Esophagus squamous epithelium (tissue), 4 donors: ENCODE measurements around the gene ZFP69B.

Experiments
- CTCF ChIP-seq, 6 experiments: fragments of 450-650 bp in 4 of 6; fragments of 200-600 bp in 2 of 6; sonication (generic) in 2 of 6; IDR thresholded peaks; one replicate each; pipeline ENCODE4 v1.5.1; 2016 to 2019; ENCODE audit warnings: antibody characterized with exemption in 6 of 6, mild to moderate bottlenecking in 4 of 6, moderate library complexity in 4 of 6
- POLR2A ChIP-seq, 4 donors: fragments of 450-650 bp; IDR thresholded peaks; one replicate each; pipeline ENCODE4 v1.6.1; 2017; ENCODE audit warnings: antibody characterized with exemption in 4 of 4, mild to moderate bottlenecking in 4 of 4, moderate library complexity in 3 of 4

DNA sequence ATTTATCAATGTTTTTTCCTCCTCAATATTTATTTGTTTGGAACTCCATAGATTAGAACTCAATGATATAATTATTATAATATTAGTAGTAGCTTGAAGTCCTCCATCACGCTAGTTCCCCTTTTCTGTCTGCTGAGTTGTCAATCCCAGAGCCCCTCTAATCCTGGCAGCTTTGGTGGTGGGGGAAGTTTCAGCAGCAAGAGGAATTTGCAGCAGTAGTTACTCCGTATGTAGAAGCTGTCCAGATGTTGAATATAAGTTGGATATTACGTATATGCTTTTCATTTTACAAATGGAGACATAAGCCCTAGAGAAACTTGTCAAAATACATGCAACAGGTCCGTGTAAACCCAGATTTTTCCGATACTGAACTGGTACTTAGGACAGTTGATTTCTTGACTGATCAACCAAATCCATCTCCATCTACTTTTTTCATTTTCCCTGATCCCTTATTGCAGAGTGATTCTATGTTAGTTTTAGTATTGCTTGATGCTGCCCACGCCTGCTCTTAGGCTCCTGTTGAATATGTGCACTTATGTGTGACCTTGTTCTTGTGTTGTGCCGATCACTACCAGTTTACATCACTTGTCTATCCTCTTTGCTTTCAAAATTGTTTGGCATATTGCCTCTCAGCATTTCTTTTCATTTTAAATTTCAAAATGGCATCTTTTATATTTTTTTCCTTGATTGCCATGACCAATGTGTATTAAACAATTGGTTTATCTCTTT, 48.6 kb upstream of the ZFP69B start:
- no peak for TF ChIP-seq POLR2A (IDR thresholded peaks at IDR 0.05)
- TF ChIP-seq CTCF (IDR thresholded peaks at IDR 0.05): no peak
